IPS-NIHi11 (cell line): ENCODE results near the gene AGPAT3.

Source experiments
- DNase-seq: peaks from one replicate; pipeline ENCODE4 v3.0.0; 2012; ENCODE audit warnings: mixed read lengths, low spot score

Gene AGPAT3

DNA sequence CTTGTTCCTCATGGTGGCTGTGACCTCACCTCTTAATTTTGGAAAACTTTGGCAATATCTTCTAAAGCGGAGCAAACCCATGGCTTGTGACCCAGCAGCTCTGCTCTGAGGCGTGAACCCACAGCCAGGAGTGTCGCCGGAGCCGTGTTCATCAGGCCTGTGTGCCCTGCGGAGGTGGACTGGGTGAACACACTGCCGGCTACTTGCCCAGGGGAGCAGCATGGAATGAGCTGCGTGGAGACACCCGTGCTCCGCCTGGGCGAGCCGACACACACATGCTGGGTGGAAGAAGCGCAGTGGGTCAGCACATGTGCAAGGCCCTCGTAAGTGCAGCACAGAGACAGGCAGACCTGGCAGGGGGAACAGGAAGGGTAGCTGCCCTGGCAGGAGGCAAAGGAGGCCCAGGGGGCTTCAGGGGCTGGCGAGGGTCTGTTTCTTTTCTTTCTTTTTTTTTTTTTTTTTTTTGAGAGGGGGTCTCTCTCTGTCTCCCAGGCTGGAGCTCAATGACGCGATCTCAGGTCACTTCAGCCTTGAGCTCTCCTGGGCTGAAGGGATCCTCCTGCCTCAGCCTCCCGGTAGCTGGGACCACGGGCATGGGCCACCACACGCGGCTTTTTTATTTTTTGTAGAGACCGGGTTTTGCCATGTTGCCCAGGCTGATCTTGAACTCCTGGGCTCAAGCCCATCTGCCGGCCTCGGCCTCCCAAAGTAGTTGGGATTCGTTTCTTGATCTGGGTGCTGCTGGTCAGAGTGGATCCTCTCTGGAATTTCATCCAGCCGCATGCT, 41.8 kb downstream of the AGPAT3 start:
- peak; percentile 5 for DNase-seq

DNA sequence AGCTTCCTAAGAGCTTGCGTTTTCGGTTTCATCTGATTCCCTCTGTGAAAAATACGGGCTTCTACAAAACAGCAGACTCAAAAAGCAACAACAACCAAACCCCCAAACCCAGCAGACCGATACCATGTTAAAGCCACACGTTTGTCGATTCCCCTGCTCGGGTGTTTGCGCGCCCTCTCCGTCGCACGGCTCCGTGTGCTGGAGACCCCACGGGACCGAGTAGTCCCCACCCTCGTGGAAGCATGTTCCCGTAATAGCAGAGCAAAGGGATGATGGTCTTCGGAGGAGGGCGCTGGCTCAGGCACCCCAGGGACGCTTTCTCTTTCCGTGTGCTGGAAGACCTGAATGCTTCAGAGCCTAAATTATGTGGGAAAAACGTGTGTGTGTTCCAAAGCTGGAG, 42.7 kb downstream of the AGPAT3 start:
- no peak for DNase-seq

DNA sequence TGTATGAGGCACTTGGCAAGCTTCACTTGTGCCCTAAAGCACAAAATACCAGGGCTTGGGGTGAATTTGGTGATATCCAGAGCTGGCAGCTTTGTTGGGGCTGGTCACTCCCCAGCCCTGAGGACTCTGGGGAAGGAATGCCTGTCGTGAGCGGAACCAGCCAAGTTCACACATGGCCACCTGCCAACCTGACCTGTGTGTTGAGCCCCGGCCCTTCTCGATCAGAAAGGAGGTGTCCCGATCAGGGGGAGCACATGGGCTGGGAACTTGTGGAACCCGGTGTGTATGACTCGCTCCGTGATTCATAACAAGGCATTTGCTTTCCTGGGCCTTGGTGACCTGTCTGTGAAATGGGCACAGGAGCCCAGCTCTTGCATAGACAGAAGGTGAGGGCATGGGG, 43.1 kb downstream of the AGPAT3 start:
- no peak for DNase-seq

DNA sequence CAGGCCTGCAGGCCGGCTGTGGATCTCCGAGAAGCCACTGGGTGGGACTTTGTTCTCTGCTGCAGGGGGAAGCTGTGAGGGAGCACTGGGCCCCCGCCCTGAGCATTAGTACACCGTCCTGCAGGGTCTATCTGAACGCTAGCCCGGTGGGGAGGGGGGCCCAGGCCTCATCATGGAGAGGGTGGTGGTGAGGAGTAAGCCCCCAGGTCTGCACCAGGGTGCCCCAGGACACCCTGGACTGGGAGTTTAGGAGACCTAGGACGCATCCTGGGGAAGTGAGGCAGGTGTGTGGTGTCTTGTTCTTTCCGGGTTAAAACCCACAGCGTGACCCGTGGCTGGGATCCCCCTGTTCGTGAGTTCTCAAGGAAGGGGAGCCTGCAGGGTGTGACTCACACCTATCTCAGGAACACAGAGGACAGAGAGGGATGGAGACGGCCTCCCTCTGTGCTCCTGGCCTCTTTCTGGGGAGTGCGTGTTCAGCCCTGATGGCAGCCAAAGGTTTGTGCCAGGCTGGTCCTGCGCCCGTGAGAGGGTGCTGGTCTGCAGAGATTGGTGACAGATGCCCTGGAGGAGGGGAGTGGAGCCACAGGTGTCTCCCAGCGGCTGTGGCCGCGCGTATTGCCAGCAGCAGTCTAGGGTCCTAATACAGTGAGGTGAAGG, 44.8 kb downstream of the AGPAT3 start:
- DNase-seq, result peak; percentile 22

- DNase-seq, result no peak
Measured at GRCh38 chr21:43910460-43910859, 45.4 kb downstream of the AGPAT3 start.

- no peak for DNase-seq
Measured at GRCh38 chr21:43911015-43911934, 46.3 kb downstream of the AGPAT3 start.

GRCh38 chr21:43911935-43912487, 47.0 kb downstream of the AGPAT3 start:
- DNase-seq, result no peak

GRCh38 chr21:43912500-43912899, 47.5 kb downstream of the AGPAT3 start:
- DNase-seq, result no peak

GRCh38 chr21:43912910-43913309, 47.9 kb downstream of the AGPAT3 start:
- no peak for DNase-seq

GRCh38 chr21:43913928-43914327, 48.9 kb downstream of the AGPAT3 start:
- no peak for DNase-seq

DNA sequence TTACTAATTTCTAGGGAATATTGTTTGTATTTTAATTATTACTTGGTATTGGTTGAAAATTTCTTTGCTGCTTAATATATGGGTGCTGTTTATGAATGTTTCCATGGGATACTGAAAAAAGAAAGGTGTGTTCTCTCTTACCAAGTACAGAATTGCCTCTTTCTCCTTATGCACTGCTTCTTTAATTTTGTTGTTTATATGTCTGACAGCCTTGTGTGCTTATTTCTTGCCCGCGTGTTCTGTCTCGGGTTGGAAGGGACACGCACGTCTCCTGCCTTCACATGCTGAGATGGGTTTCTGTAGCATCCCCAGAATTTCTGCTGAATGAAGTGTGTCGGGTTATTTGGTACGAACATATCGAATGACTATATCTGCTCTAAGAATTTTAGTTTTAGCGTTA, 51.1 kb downstream of the AGPAT3 start:
- DNase-seq, result no peak

GRCh38 chr21:43916691-43917514, 51.9 kb downstream of the AGPAT3 start:
- no peak for DNase-seq

GRCh38 chr21:43917515-43918384, 52.7 kb downstream of the AGPAT3 start:
- DNase-seq, result no peak

- DNase-seq, result no peak
Measured at GRCh38 chr21:43918385-43918947, 53.4 kb downstream of the AGPAT3 start.

- no peak for DNase-seq
Measured at GRCh38 chr21:43919283-43919682, 54.3 kb downstream of the AGPAT3 start.

DNA sequence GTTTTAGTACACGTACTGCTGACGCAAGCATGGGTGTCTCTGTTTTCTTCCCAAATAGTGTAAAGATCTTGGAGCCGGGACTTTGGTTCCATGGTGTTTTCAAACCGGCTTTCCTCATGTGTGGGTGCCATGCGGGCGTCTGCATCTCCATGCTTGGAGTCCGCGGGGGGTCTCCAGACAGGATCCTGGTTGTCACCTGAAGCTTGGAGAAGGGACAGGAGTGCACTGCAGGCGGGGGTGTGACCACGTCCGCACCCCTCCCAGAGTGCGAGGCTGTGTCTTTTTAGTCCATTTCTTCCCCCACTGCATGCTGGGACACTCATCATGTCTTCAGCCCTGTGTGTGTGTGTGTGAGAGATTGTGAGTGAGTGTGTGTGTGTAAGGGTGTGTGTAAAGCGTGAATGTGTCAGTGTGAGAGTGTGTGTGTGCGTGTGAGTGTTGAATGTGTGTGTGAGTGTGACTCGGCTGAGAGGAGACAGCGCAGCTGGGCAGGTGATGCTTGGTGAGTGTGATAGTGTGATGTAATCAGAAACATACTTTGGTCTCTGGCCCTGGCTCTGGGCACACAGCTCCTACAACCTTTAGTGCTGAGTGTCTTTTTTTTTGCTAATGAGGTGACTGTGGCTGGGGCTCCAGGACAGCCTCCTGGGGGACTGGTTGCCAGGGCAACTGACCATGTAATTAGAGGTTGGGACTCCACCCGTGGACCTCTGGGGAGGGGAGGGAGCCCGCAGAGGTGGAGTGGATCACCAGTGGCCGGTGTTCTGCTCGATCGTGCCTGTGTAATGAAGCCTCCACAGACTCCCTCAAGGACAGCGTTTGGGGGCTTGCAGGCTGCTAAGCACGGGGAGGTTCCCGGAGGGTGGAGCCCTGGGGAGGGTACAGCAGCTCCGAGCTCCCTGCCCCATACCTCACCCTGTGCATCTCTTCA, 55.1 kb downstream of the AGPAT3 start:
- DNase-seq, result no peak

DNA sequence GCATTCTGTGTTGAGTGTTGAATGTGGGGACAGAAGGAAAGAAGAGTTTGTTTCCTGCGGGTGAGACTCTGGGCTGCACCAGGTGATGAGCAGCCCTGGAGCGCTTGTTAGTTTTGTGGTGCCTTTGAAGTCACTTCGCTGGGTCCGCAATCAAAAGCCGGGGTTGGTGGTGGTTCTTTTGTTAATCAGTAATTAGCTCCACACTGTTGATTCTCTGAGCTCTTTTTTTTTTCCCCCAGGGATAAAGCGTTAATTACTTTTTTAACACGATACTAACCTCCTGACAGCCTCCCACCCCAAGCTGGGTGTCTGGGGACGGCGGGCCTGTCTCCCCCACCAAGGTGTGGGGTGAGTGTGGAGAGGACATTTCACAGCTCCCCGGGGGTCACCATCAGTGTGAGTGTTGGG, 56.6 kb downstream of the AGPAT3 start:
- no peak for DNase-seq

GRCh38 chr21:43921979-43922945, 57.2 kb downstream of the AGPAT3 start:
- DNase-seq, result no peak
